Activated naive CD4-positive, alpha-beta T cell treated with anti-CD3 and anti-CD28 coated beads for 36 hours (primary cell): ENCODE data around the gene SEZ6L. TPM values are rescaled to one million over a fixed set of nuclear protein-coding genes. Genes with fewer than 3 reads are reported as not detected.

Experiments
- CTCF ChIA-PET: fragments of 350-600 bp; sonication (Branson Sonifier 250); formaldehyde crosslinking; loops from one replicate; lab custom pipeline; 2021; ENCODE audit warnings: antibody characterized with exemption; lab: Charles Lee
- DNase-seq: peaks from one replicate; pipeline ENCODE4 v3.0.0-alpha.2; 2020
- H3K27ac Mint-ChIP-seq: one replicate; pipeline ENCODE4 v1.8.0; 2021; ENCODE audit warnings: mild to moderate bottlenecking, mixed read lengths
- H3K27me3 Mint-ChIP-seq: one replicate; pipeline ENCODE4 v1.8.0; 2021; ENCODE audit warnings: low read depth, mixed read lengths
- H3K36me3 Mint-ChIP-seq: one replicate; pipeline ENCODE4 v1.8.0; 2021; ENCODE audit warnings: low read depth, mixed read lengths
- H3K4me1 Mint-ChIP-seq: one replicate; pipeline ENCODE4 v1.8.0; 2021; ENCODE audit warnings: low read depth, mixed read lengths
- H3K4me3 Mint-ChIP-seq: one replicate; pipeline ENCODE4 v1.8.0; 2021; ENCODE audit warnings: mild to moderate bottlenecking, moderate library complexity, mixed read lengths
- H3K9me3 Mint-ChIP-seq: one replicate; pipeline ENCODE4 v1.8.0; 2021; ENCODE audit warnings: mixed read lengths
- intact Hi-C: fragments of 100-400 bp; cut with micrococcal nuclease; formaldehyde crosslinking; loops from one replicate; pipeline ENCODE4 v1.15.1; 2023
- total RNA-seq, 2 experiments: library from RNA; stranded (reverse); gene quantifications; one replicate each; pipeline ENCODE4 v1.2.3, GENCODE V29; 2021

Gene SEZ6L
- total RNA-seq, 2 experiments from 2014 or later, result not detected

- H3K36me3 Mint-ChIP-seq, result no peaks in the 10 kb centered on the region
- CTCF ChIA-PET, result interaction anchor here (0.8 to 1.6 kb wide), 2 partner anchors 104 to 137 kb away, joined by 3 to 6 read pairs; no protein-coding TSS in a partner anchor
- intact Hi-C loops, result no loop called here
- H3K9me3 Mint-ChIP-seq, result peaks cover 2% of the 10 kb centered on the region
- no peak for DNase-seq
- H3K27ac Mint-ChIP-seq, result no peak overlapping the region
- peaks cover 5% of the 10 kb centered on the region for H3K27me3 Mint-ChIP-seq
- H3K4me1 Mint-ChIP-seq, result no peaks in the 10 kb centered on the region
- no peak overlapping the region for H3K4me3 Mint-ChIP-seq
Measured at GRCh38 chr22:26226538-26227297, 57.5 kb downstream of the SEZ6L start.

- H3K4me3 Mint-ChIP-seq, result no peak overlapping the region
- intact Hi-C loops, result no loop called here
- H3K27ac Mint-ChIP-seq, result no peak overlapping the region
- H3K4me1 Mint-ChIP-seq, result no peaks in the 10 kb centered on the region
- H3K9me3 Mint-ChIP-seq, result no peaks in the 10 kb centered on the region
- CTCF ChIA-PET, result no interaction called here
- no peaks in the 10 kb centered on the region for H3K36me3 Mint-ChIP-seq
- H3K27me3 Mint-ChIP-seq, result peaks cover 19% of the 10 kb centered on the region
- DNase-seq, result no peak
Measured at GRCh38 chr22:26229910-26230309, 60.6 kb downstream of the SEZ6L start.

GRCh38 chr22:26234296-26234695, 65.0 kb downstream of the SEZ6L start:
- Mint-ChIP-seq H3K27me3 (peaks cover 19% of the 10 kb centered on the region), H3K4me3 (no peak overlapping the region), H3K4me1 (no peaks in the 10 kb centered on the region), H3K9me3 (no peaks in the 10 kb centered on the region), H3K27ac (no peak overlapping the region), H3K36me3 (no peaks in the 10 kb centered on the region)
- no peak for DNase-seq
- intact Hi-C loops, result no loop called here
- CTCF ChIA-PET, result interaction anchor here (1.2 kb wide), 1 partner anchor 97 kb away, joined by 3 read pairs; no protein-coding TSS in a partner anchor

GRCh38 chr22:26235792-26236487, 66.7 kb downstream of the SEZ6L start:
- Mint-ChIP-seq H3K27ac (no peak overlapping the region), H3K4me3 (no peak overlapping the region), H3K4me1 (no peaks in the 10 kb centered on the region), H3K9me3 (no peaks in the 10 kb centered on the region), H3K27me3 (peaks cover 20% of the 10 kb centered on the region), H3K36me3 (no peaks in the 10 kb centered on the region)
- CTCF ChIA-PET, result no interaction called here
- intact Hi-C loops, result no loop called here
- no peak for DNase-seq

GRCh38 chr22:26236991-26237390, 67.7 kb downstream of the SEZ6L start:
- H3K27ac Mint-ChIP-seq, result no peak overlapping the region
- peaks cover 23% of the 10 kb centered on the region for H3K27me3 Mint-ChIP-seq
- H3K9me3 Mint-ChIP-seq, result no peaks in the 10 kb centered on the region
- intact Hi-C loops, result no loop called here
- no peak for DNase-seq
- H3K36me3 Mint-ChIP-seq, result no peaks in the 10 kb centered on the region
- no peak overlapping the region for H3K4me3 Mint-ChIP-seq
- H3K4me1 Mint-ChIP-seq, result no peaks in the 10 kb centered on the region
- CTCF ChIA-PET, result interaction anchor here (0.7 to 1.1 kb wide), 2 partner anchors 94 to 129 kb away, joined by 3 read pairs; no protein-coding TSS in a partner anchor

- Mint-ChIP-seq H3K9me3 (no peaks in the 10 kb centered on the region), H3K4me1 (no peaks in the 10 kb centered on the region), H3K36me3 (no peaks in the 10 kb centered on the region), H3K27ac (no peak overlapping the region), H3K4me3 (no peak overlapping the region), H3K27me3 (peaks cover 20% of the 10 kb centered on the region)
- CTCF ChIA-PET, result no interaction called here
- intact Hi-C loops, result no loop called here
- DNase-seq, result no peak
Measured at GRCh38 chr22:26238596-26238995, 69.3 kb downstream of the SEZ6L start.

- H3K27me3 Mint-ChIP-seq, result peaks cover 13% of the 10 kb centered on the region
- H3K4me3 Mint-ChIP-seq, result no peak overlapping the region
- H3K36me3 Mint-ChIP-seq, result no peaks in the 10 kb centered on the region
- H3K27ac Mint-ChIP-seq, result no peak overlapping the region
- CTCF ChIA-PET, result no interaction called here
- no peaks in the 10 kb centered on the region for H3K4me1 Mint-ChIP-seq
- no peak for DNase-seq
- H3K9me3 Mint-ChIP-seq, result no peaks in the 10 kb centered on the region
- intact Hi-C loops, result no loop called here
Measured at GRCh38 chr22:26239581-26239980, 70.3 kb downstream of the SEZ6L start.

GRCh38 chr22:26241361-26241760, 72.1 kb downstream of the SEZ6L start:
- Mint-ChIP-seq H3K9me3 (no peaks in the 10 kb centered on the region), H3K4me3 (no peak overlapping the region), H3K27me3 (peaks cover 15% of the 10 kb centered on the region), H3K36me3 (no peaks in the 10 kb centered on the region), H3K27ac (no peak overlapping the region), H3K4me1 (no peaks in the 10 kb centered on the region)
- DNase-seq, result no peak
- intact Hi-C loops, result no loop called here
- CTCF ChIA-PET, result no interaction called here

- Mint-ChIP-seq H3K27me3 (peaks cover 23% of the 10 kb centered on the region), H3K36me3 (no peaks in the 10 kb centered on the region), H3K4me1 (no peaks in the 10 kb centered on the region), H3K4me3 (no peak overlapping the region), H3K27ac (no peak overlapping the region), H3K9me3 (no peaks in the 10 kb centered on the region)
- no peak for DNase-seq
- intact Hi-C loops, result no loop called here
- CTCF ChIA-PET, result no interaction called here
Measured at GRCh38 chr22:26245001-26245400, 75.7 kb downstream of the SEZ6L start.

- CTCF ChIA-PET, result no interaction called here
- Mint-ChIP-seq H3K4me3 (no peak overlapping the region), H3K27me3 (peaks cover 25% of the 10 kb centered on the region), H3K27ac (no peak overlapping the region), H3K9me3 (peaks cover 2% of the 10 kb centered on the region), H3K36me3 (no peaks in the 10 kb centered on the region), H3K4me1 (no peaks in the 10 kb centered on the region)
- intact Hi-C loops, result no loop called here
- DNase-seq, result no peak
Measured at GRCh38 chr22:26246552-26246951, 77.3 kb downstream of the SEZ6L start.

GRCh38 chr22:26251869-26252268, 82.6 kb downstream of the SEZ6L start:
- CTCF ChIA-PET, result no interaction called here
- Mint-ChIP-seq H3K4me3 (no peak overlapping the region), H3K36me3 (no peaks in the 10 kb centered on the region), H3K27me3 (peaks cover 20% of the 10 kb centered on the region), H3K4me1 (no peaks in the 10 kb centered on the region), H3K27ac (no peak overlapping the region), H3K9me3 (peaks cover 2% of the 10 kb centered on the region)
- intact Hi-C loops, result no loop called here
- no peak for DNase-seq

GRCh38 chr22:26259510-26259909, 90.2 kb downstream of the SEZ6L start:
- no peaks in the 10 kb centered on the region for H3K4me1 Mint-ChIP-seq
- peaks cover 21% of the 10 kb centered on the region for H3K27me3 Mint-ChIP-seq
- no peaks in the 10 kb centered on the region for H3K36me3 Mint-ChIP-seq
- H3K4me3 Mint-ChIP-seq, result no peak overlapping the region
- no peak overlapping the region for H3K27ac Mint-ChIP-seq
- intact Hi-C loops, result loop anchor here (1.0 to 2.0 kb wide), 2 partner anchors 71 to 101 kb away; no protein-coding TSS in a partner anchor
- DNase-seq, result peak; percentile 61
- H3K9me3 Mint-ChIP-seq, result no peaks in the 10 kb centered on the region
- CTCF ChIA-PET, result interaction anchor here (0.8 to 1.4 kb wide), 4 partner anchors 57 to 108 kb away, joined by 3 to 4 read pairs (median 3); no protein-coding TSS in a partner anchor
